ENCODE measurements around the gene FNIP2.

The FNIP2 gene

DNA sequence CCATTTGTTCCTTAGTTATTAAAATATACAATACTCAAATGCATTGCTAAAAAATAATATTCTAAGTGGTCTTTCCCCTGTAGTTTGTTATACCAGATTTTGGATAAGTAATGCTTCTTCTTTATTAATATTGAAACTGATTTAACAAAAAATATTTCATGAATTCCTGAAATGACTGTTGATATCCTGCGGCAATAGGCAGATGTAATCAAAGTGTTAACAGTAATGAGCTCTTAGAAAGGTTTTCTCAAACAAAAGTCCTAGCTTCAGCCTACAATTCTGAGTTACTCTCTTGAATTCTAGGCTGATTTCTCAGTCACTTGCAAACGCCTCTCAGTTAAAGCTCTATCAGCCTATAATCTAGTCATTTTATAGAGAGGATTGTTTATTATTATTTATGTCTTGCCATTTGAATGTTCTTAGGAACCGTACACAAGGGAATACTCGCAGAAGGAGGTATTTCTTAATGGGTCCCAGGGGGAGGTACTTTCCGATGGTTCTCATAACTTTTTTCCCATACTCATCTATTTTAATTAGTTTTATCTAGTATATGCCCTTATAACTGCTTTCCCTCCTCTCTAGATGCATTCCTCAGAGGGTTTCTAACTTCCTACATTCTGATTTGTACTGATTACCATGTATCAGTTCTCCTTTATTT is 96.8 kb downstream of the FNIP2 start:
- TF ChIP-seq, protein P1, sequence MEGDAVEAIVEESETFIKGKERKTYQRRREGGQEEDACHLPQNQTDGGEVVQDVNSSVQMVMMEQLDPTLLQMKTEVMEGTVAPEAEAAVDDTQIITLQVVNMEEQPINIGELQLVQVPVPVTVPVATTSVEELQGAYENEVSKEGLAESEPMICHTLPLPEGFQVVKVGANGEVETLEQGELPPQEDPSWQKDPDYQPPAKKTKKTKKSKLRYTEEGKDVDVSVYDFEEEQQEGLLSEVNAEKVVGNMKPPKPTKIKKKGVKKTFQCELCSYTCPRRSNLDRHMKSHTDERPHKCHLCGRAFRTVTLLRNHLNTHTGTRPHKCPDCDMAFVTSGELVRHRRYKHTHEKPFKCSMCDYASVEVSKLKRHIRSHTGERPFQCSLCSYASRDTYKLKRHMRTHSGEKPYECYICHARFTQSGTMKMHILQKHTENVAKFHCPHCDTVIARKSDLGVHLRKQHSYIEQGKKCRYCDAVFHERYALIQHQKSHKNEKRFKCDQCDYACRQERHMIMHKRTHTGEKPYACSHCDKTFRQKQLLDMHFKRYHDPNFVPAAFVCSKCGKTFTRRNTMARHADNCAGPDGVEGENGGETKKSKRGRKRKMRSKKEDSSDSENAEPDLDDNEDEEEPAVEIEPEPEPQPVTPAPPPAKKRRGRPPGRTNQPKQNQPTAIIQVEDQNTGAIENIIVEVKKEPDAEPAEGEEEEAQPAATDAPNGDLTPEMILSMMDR (IDR thresholded peaks at IDR 0.05; ENCODE audit: low read depth, low read length), result no peak
- H3K4me3 ChIP-seq (ENCODE audit: low read depth, low read length), result no peak overlapping the region

DNA sequence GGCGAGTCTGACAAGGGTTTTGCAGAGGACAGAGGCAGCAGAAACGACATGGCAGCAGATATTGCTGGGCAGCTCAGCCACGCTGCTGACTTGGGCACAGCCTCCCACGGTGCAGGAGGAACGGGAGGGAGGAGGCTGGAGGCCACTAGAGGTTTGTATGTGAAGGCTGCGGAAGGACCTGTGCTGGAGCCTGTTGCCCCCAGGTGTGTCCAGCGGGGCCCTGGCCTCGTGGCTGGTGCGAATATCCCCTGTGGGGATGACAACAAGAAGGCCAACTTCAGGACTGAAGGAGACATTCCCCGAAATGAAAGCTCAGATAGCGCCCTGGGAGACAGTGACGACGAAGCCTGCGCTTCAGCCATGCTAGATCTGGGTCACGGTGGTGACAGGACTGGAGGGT is 100.2 kb downstream of the FNIP2 start:
- no peak overlapping the region for H3K4me3 ChIP-seq (ENCODE audit: low read depth, low read length)
- TF ChIP-seq, protein P1 (IDR thresholded peaks at IDR 0.05; ENCODE audit: low read depth, low read length), result no peak

DNA sequence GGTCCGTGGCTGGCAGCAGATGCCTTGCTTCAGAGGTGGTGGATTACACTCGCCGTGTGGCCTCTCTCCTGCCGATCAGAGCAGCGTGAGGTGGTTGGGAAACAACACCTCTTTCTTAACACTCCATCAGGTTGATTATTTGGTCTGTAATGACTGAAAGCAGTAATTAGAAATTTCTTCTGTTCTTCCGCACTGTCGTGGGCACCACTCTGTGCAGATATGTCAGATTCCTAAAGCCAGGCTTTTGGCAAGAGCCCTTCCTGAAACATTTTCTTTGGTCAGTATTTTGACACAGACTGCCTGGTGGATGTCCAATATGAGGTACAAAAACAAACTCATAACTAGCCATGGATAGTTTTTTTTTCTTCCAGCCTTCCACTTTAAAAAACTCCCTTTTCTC is 100.9 kb downstream of the FNIP2 start:
- TF ChIP-seq, protein P1 (IDR thresholded peaks at IDR 0.05; ENCODE audit: low read depth, low read length), result no peak
- H3K4me3 ChIP-seq (ENCODE audit: low read depth, low read length), result no peak overlapping the region

DNA sequence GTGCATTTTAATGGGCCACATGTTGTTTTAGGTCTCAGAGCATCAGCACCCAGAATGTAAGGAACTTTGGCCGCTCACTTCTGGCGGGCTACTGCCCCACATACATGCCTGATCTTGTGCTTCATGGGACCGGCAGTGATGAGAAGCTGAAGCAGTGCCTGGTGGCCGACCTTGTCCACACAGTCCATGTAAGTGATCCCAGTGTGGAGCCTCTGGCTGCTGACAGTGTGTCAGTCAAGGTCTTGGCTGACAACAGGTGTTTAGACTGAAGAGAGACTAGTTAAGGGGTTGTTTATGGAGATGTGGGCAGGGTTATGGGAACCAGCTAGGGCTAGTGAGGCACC is 101.4 kb downstream of the FNIP2 start:
- H3K4me3 ChIP-seq (ENCODE audit: low read depth, low read length), result no peak overlapping the region
- TF ChIP-seq, protein P1 (IDR thresholded peaks at IDR 0.05; ENCODE audit: low read depth, low read length), result no peak

DNA sequence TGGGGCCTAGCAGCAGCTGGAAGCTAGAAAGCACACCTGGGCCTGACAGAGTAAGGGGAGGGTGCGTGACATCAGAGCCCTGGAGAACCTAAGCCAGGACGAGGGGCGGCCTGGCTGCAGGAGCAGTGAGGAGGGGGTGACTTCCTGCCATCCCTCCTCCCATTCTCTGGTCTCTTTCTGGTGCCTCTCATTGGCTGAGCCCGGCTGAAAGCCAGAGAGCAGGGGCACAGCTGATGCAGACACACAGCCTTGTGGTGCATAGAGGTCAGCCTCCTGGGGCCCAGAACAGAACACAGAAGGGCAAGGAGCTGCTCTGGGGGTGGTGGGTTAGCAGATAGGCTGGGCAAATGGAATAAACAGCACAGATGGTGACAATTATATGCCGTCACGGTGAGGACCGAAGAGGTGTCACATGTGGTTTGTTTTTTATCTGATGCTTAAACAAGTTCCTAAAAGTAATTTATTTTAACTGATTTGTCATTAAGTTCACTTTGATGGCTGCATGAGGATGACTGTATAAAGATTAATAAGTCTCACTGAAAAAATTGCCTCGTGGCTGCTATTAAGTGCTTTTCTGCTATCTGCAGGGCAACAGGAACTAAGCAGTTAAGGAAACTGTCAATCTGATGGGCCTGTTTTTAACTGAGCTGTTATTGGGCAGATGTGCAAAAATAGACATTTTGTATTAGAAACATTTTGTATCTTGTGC is 102.0 kb downstream of the FNIP2 start:
- TF ChIP-seq, protein P1 (IDR thresholded peaks at IDR 0.05; ENCODE audit: low read depth, low read length), result no peak
- no peak overlapping the region for H3K4me3 ChIP-seq (ENCODE audit: low read depth, low read length)

DNA sequence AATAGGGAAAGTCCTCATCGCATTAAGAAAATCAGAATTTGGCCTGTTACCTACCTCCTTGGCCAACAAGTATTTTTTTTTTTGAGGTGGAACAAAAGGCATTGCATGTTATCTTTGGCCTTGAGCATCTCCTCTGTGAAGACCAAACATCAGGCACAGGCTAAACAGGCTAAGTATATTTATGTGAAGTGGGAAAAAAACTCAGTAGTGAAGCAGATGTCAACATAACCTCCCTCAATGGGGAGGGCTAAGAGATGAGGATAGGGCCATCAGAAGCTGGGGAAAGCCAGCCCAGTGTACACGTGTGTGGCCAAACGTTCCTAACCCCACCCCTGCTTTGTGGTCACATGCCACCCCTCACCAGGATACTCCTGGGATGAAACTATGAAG is 102.5 kb downstream of the FNIP2 start:
- no peak overlapping the region for H3K4me3 ChIP-seq (ENCODE audit: low read depth, low read length)
- TF ChIP-seq, protein P1 (IDR thresholded peaks at IDR 0.05; ENCODE audit: low read depth, low read length), result no peak

DNA sequence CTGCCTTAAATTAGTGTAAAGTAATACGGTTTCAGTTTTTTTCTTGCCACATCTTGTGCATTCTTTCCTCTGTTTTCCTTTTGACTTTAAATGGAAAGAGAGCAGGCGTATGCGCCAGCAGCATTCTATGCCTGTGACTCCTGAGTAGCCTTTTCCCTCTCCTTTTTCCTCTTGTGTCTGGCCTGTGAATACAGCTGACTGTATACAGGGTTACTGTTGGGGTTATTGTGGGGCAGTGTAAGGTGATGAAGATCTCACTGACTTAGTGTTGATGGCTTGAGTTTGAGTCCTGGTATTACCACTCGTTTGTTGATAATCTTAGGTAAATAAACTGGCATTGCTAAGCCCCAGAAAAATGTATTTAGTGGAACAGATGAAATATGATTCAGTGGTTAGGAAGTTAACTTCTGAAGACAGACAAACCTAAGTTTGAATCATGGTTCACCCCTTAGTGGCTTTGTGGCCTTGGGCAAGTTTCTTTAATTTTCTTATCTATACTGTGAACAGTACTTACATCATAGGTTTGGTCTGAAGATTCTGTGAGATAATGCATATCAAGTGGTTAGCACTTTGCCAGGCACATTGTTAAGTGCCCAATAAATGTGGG is 105.1 kb downstream of the FNIP2 start:
- TF ChIP-seq, protein P1 (IDR thresholded peaks at IDR 0.05; ENCODE audit: low read depth, low read length), result no peak
- H3K4me3 ChIP-seq (ENCODE audit: low read depth, low read length), result no peak overlapping the region
